Endothelial cell of umbilical vein (primary cell): ENCODE data around the gene LRRN3.

Experiments
- CTCF ChIP-seq, 2 donors: IDR thresholded peaks; 1 replicate in 1 of 2; 2 replicates in 1 of 2; pipeline ENCODE4 v1.5.1; 2011; ENCODE audit warnings: low read length in 2 of 2, mild to moderate bottlenecking in 2 of 2, moderate library complexity in 2 of 2, control low read depth in 1 of 2, inconsistent platforms in 1 of 2, low read depth in 1 of 2; ENCODE audit not compliant: insufficient read depth in 1 of 2; ENCODE audit errors: extremely low read depth in 1 of 2
- EZH2 ChIP-seq: IDR thresholded peaks from 2 replicates; pipeline ENCODE4 v1.6.1; 2012; ENCODE audit warnings: borderline replicate concordance, low read depth, mild to moderate bottlenecking, moderate library complexity, low read length, inconsistent platforms; ENCODE audit not compliant: severe bottlenecking
- JUN ChIP-seq: IDR thresholded peaks from 2 replicates; pipeline ENCODE4 v1.6.1; 2011; ENCODE audit warnings: borderline replicate concordance, low read depth; ENCODE audit not compliant: insufficient read length, insufficient read depth
- MYC ChIP-seq: IDR thresholded peaks from one replicate; pipeline ENCODE4 v1.6.1; 2011; ENCODE audit warnings: mild to moderate bottlenecking, low read depth, low read length

DNA sequence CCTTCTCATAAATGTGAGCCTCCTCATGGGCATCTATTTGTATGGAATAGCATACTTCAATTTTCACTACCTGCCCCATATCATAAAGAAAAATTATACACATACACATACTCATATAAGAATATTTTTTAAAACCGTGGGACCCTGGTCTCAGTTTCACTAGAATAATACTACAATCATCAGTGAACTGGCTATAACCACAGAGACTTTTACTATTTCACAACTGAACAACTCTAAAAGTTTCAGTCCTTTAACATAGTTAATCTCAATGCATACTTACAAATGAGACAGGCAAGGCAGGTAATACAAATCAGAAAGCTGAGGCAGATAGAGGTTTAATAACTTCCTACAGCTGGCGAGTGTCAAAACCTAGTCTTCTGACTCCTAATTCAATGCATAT lies 83.1 kb downstream of the LRRN3 start:
- TF ChIP-seq MYC, result no peak
- TF ChIP-seq CTCF (IDR thresholded peaks at IDR 0.05; ENCODE audit: extremely low read depth in 1 of 2, insufficient read depth in 1 of 2, low read depth in 1 of 2, low read length in 2 of 2), result no peak
- TF ChIP-seq JUN, result no peak
- no peak for TF ChIP-seq EZH2
